A549 treated with AZD9567 at 1 μM for 4 hours (cell line): Measurements from ENCODE around the gene DPP4. TPM values are rescaled to one million over a fixed set of nuclear protein-coding genes. Genes with fewer than 3 reads are reported as not detected.

Experiments used
- total RNA-seq: library from RNA; stranded (reverse); fragments of 200-300 nt; extraction: Qiagen RNA extraction; gene quantifications from 5 replicates; pipeline ENCODE4 v1.2.3, GENCODE V29; 2022; ENCODE audit not compliant: insufficient read depth

Gene DPP4
- 0.40 to 0.66 TPM (median 0.49 TPM) in 5 replicates for total RNA-seq

DNA sequence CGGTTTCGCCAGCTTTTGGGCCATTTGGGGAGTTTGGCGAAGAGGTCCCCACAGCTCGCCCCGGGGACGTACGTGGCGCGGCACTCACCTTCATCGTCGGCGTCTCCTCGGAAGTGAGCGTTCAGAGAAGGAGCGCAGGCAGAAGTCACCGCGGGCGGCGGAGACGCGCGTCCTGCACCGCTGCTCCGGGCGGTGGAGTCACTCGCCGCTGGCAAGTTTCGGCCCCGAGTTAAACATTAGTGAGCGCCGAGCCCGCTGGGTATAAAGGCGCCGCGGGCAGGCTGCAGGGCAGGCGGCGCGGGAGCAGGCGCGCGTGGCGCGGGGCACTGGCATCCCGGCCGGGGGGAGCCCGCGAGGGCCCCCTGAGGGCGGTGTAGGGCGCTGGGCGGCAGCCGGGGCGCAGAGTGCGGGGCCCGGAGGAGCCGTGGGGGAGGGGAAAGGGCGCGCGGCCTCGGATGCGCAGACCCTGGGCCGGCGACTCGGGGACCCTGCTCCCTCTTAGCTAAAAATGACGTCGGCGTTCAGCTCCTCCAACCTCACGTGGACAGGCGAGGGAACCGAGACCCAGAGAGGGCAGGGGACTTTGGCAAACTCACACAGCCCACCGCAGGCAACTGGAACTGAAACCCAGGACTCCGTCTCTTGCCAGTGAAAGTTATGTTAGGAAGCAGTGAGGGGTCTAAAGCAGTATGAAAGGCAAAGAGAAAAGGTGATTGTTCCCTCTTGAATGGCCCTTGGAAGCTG, at the start of gene DPP4:
Gene DPP4 (minus strand): TSS at position 328 of the 744 bp plus-strand sequence. CDS start 234 bp downstream, at position 94.

Other genes with a start within 250 kb of the DPP4 start
- gene GCG, start 78.0 kb upstream of the DPP4 start, total RNA-seq = not detected in 5 replicates
- 0.05 to 0.25 TPM in 2 of 5 replicates, not detected in the others for gene FAP, start 169.2 kb upstream of the DPP4 start, total RNA-seq
- 0.59 to 1.9 TPM (median 1.1 TPM) in 5 replicates for gene IFIH1, start 244.5 kb upstream of the DPP4 start, total RNA-seq